ENCODE results near the gene MAN2B1. TPM values are rescaled to one million over a fixed set of nuclear protein-coding genes. Genes with fewer than 3 reads are reported as not detected.

MAN2B1 gene
- total and polyA plus RNA-seq, 2 of the 13 experiments (the other 11 are each of a cell fraction or from before 2014, with no cell fraction given): 23.6 to 23.8 TPM

- peak overlapping the region; percentile 97 for H3K4me2 ChIP-seq (ENCODE audit: low read depth, low read length)
- intact Hi-C loops (cut with micrococcal nuclease; ENCODE audit: unreplicated experiment): no loop called here
Observed at GRCh38 chr19:12667731-12668302, 1.3 kb upstream of the MAN2B1 start.

More at GRCh38 chr19:12667731-12668302, 1.3 kb upstream of the MAN2B1 start:
- H3K4me1 ChIP-seq (ENCODE audit: insufficient read depth, low read length): peaks cover 43% of the 10 kb centered on the region
- H2AFZ ChIP-seq (ENCODE audit: low read length): no peak overlapping the region
- WGBS (ENCODE audit: low lambda C conversion rate): 83% methylated on average over 3 of the region's 4 CpGs
- POLR2A ChIA-PET: interaction anchor here (1.7 to 1.9 kb wide), 3 partner anchors 14 to 57 kb away, joined by 5 to 16 read pairs (median 13); partner anchors contain the start of genes DHPS, ZNF490 and ZNF791
- peak overlapping the region; percentile 93 for H3K9ac ChIP-seq (ENCODE audit: insufficient read depth, low read depth, low read length)
- H4K20me1 ChIP-seq (ENCODE audit: insufficient read depth, low read length): no peaks in the 10 kb centered on the region
- no TSS peak for BruUV-seq (replicated peaks)
- peak overlapping the region; percentile 77 to 96 (median 96); a peak in 3 of 6 replicates for H3K4me3 ChIP-seq (replicated peaks in 1 of 3; ENCODE audit: insufficient read depth in 1 of 3, low read depth in 2 of 3, low read length in 3 of 3)
- H3K27ac ChIP-seq (ENCODE audit: extremely low read length, insufficient read depth, low read length): no peak overlapping the region
- H3K36me3 ChIP-seq (replicated peaks in 1 of 2; ENCODE audit: control insufficient read depth in 1 of 2, insufficient read depth in 2 of 2, low read length in 2 of 2): peaks cover 4% of the 10 kb centered on the region in 2 experiments; a peak in 3 of 5 replicates
- no peak for DNase-seq (ENCODE audit: low spot score)
- in situ Hi-C loops (cut with HindIII; ENCODE audit: extremely low pct_ligation_motif_present, low pct_unique_long_range_greater_than_20kb): no loop called here
- H3K79me2 ChIP-seq (ENCODE audit: insufficient read depth, low read length): peaks cover 34% of the 10 kb centered on the region
- no peaks in the 10 kb centered on the region; a peak in 1 of 5 replicates for H3K27me3 ChIP-seq (ENCODE audit: control insufficient read depth in 1 of 2, insufficient read depth in 2 of 2, low read length in 2 of 2)
- H3K9me3 ChIP-seq (ENCODE audit: low read length): no peaks in the 10 kb centered on the region
- FAIRE-seq: no peak
- no peak for ATAC-seq
- TF ChIP-seq GFI1 (CRISPR knock-in tag; IDR thresholded peaks at IDR 0.05; ENCODE audit: borderline replicate concordance): no peak
- TF ChIP-seq ZBTB40 (IDR thresholded peaks at IDR 0.05): peak; percentile 40
- peak; percentile 95 for TF ChIP-seq ZBTB40 (CRISPR knock-in tag; IDR thresholded peaks at IDR 0.05)
- CTCF ChIA-PET (ENCODE audit: low intra/inter-chr PET ratio, low total read pairs): no interaction called here

Measured in HepG2 (cell line).